GM19397 (cell line): ENCODE measurements around the gene SLC38A6.

Experiments
- ATAC-seq: cut with Tn5 transposase; IDR thresholded peaks from one replicate; pipeline ENCODE4 v1.9.1; 2021; ENCODE audit warnings: mild to moderate bottlenecking, moderate library complexity; ENCODE audit not compliant: unreplicated experiment

Gene SLC38A6

DNA sequence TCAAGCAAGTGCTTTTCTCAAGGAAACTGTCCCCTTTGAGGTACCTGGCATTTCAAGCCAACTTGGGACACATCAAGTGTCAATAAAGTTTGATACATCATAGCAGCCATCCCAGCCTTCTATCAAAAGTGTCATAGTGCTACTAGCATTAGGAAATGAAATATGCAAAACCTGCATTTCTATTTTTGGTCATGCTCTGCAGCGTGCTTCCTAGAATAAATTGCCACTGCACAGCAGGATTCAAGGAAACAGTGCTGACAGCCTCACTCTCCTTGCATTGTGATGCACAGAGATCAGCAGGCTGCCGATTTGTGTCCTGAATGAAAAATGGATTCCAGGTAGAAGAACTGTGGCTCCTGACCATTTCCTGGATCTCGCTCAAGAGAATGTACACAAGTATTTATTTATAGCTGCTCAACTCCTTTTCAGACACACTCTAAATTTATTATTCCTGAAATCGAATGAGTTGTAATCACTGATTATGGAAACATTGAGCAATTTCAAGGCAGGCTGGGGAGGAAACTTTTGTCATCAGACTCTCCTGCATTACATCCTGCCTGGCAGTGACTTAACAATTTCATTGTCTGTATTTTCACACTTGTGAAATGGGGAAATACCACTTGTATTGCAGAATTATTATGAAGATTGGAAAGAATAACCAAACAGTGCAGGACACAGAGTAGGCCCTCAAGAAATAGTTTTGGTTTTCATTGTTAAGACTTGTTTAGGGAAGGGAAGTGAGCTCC lies 120.9 kb downstream of the SLC38A6 start:
- no peak for ATAC-seq
